Activated B cell treated with CpG ODN at 0.5 μM for 24 hours (primary cell): ENCODE results near the gene WNK2. TPM values are rescaled to one million over a fixed set of nuclear protein-coding genes. Genes with fewer than 3 reads are reported as not detected.

Experiments
- ATAC-seq: fragments of 200-7000 bp; cut with Tn5 transposase; one replicate; pipeline ENCODE4 v1.10.0; 2021; ENCODE audit warnings: low read depth, mild to moderate bottlenecking, moderate library complexity
- CTCF ChIA-PET: fragments of 350-600 bp; sonication (Branson Sonifier 250); formaldehyde crosslinking; loops from one replicate; lab custom pipeline; 2021; ENCODE audit warnings: antibody characterized with exemption; lab: Charles Lee
- POLR2A ChIA-PET: fragments of 350-600 bp; sonication (Branson Sonifier 250); formaldehyde crosslinking; loops from one replicate; lab custom pipeline; 2021; ENCODE audit warnings: antibody characterized with exemption; lab: Charles Lee
- DNase-seq: peaks from one replicate; pipeline ENCODE4 v3.0.0; 2022
- H3K27ac Mint-ChIP-seq: one replicate; pipeline ENCODE4 v1.8.0; 2020; ENCODE audit warnings: mixed read lengths
- H3K27me3 Mint-ChIP-seq: one replicate; pipeline ENCODE4 v1.8.0; 2021; ENCODE audit warnings: mixed read lengths
- H3K36me3 Mint-ChIP-seq: one replicate; pipeline ENCODE4 v1.8.0; 2021; ENCODE audit warnings: low read depth, mixed read lengths
- H3K4me1 Mint-ChIP-seq: one replicate; pipeline ENCODE4 v1.8.0; 2021; ENCODE audit warnings: mixed read lengths
- H3K4me3 Mint-ChIP-seq: one replicate; pipeline ENCODE4 v1.8.0; 2020; ENCODE audit warnings: mild to moderate bottlenecking, mixed read lengths
- H3K9me3 Mint-ChIP-seq: one replicate; pipeline ENCODE4 v1.8.0; 2020; ENCODE audit warnings: mixed read lengths
- CTCF ChIP-seq: fragments of 200-600 bp; IDR thresholded peaks from one replicate; pipeline ENCODE4 v1.8.0; 2022; ENCODE audit warnings: antibody characterized with exemption, mild to moderate bottlenecking
- intact Hi-C: fragments of 100-400 bp; cut with micrococcal nuclease; formaldehyde crosslinking; loops from one replicate; pipeline ENCODE4 v1.15.1; 2024
- total RNA-seq: library from RNA; stranded (reverse); gene quantifications from 2 replicates; pipeline ENCODE4 v1.2.3, GENCODE V29; 2022

Gene WNK2
- total RNA-seq, 1 donor from 2014 or later = 0.24 TPM

- no peaks in the 10 kb centered on the region for H3K9me3 Mint-ChIP-seq
- DNase-seq (no peak), ATAC-seq (no peak)
- no peak overlapping the region for H3K4me3 Mint-ChIP-seq
- peaks cover 13% of the 10 kb centered on the region for H3K4me1 Mint-ChIP-seq
- H3K27ac Mint-ChIP-seq = no peak overlapping the region
- no peak for TF ChIP-seq CTCF
- peaks cover 4% of the 10 kb centered on the region for H3K27me3 Mint-ChIP-seq
- ChIA-PET CTCF (no interaction called here), POLR2A (no interaction called here)
- intact Hi-C loops = no loop called here
- no peaks in the 10 kb centered on the region for H3K36me3 Mint-ChIP-seq
Observed at GRCh38 chr9:93221044-93221443, 37.1 kb downstream of the WNK2 start.

GRCh38 chr9:93222890-93223259 is 38.9 kb downstream of the WNK2 start:
- no peak for DNase-seq
- CTCF ChIA-PET = no interaction called here
- no peaks in the 10 kb centered on the region for H3K36me3 Mint-ChIP-seq
- H3K27me3 Mint-ChIP-seq = peaks cover 4% of the 10 kb centered on the region
- no peak for TF ChIP-seq CTCF
- POLR2A ChIA-PET = no interaction called here
- H3K27ac Mint-ChIP-seq = no peak overlapping the region
- H3K4me3 Mint-ChIP-seq = no peak overlapping the region
- intact Hi-C loops = no loop called here
- peaks cover 16% of the 10 kb centered on the region for H3K4me1 Mint-ChIP-seq
- no peaks in the 10 kb centered on the region for H3K9me3 Mint-ChIP-seq
- ATAC-seq = no peak

- POLR2A ChIA-PET = no interaction called here
- Mint-ChIP-seq H3K36me3 (no peaks in the 10 kb centered on the region), H3K27me3 (peaks cover 4% of the 10 kb centered on the region), H3K27ac (no peak overlapping the region), H3K4me3 (no peak overlapping the region), H3K9me3 (no peaks in the 10 kb centered on the region), H3K4me1 (peaks cover 16% of the 10 kb centered on the region)
- TF ChIP-seq CTCF = no peak
- intact Hi-C loops = no loop called here
- ATAC-seq = no peak
- CTCF ChIA-PET = no interaction called here
- DNase-seq = no peak
Observed at GRCh38 chr9:93223260-93224180, 39.6 kb downstream of the WNK2 start.

GRCh38 chr9:93224591-93224990 is 40.7 kb downstream of the WNK2 start:
- ChIA-PET POLR2A (no interaction called here), CTCF (no interaction called here)
- H3K9me3 Mint-ChIP-seq = no peaks in the 10 kb centered on the region
- peaks cover 16% of the 10 kb centered on the region for H3K4me1 Mint-ChIP-seq
- DNase-seq (no peak), ATAC-seq (no peak)
- no peaks in the 10 kb centered on the region for H3K36me3 Mint-ChIP-seq
- no peak for TF ChIP-seq CTCF
- intact Hi-C loops = no loop called here
- H3K27ac Mint-ChIP-seq = no peak overlapping the region
- no peak overlapping the region for H3K4me3 Mint-ChIP-seq
- peaks cover 4% of the 10 kb centered on the region for H3K27me3 Mint-ChIP-seq

- ChIA-PET POLR2A (no interaction called here), CTCF (no interaction called here)
- Mint-ChIP-seq H3K4me3 (no peak overlapping the region), H3K27me3 (peaks cover 4% of the 10 kb centered on the region), H3K27ac (no peak overlapping the region), H3K9me3 (no peaks in the 10 kb centered on the region), H3K36me3 (no peaks in the 10 kb centered on the region), H3K4me1 (peaks cover 16% of the 10 kb centered on the region)
- ATAC-seq = peak; percentile 47
- no peak for DNase-seq
- intact Hi-C loops = no loop called here
- TF ChIP-seq CTCF = no peak
Observed at GRCh38 chr9:93225417-93225816, 41.5 kb downstream of the WNK2 start.
